ENCODE results near the gene SUMO3.
A peak's percentile ranks its signal among the peaks of the same experiment; 100 is the strongest.

Gene SUMO3

GRCh38 chr21:44780137-44780502 lies 37.7 kb downstream of the SUMO3 start:
- H3K27ac ChIP-seq (ENCODE audit: insufficient read depth, low read depth, low read length, poor library complexity, severe bottlenecking): no peak overlapping the region
- H3K36me3 ChIP-seq (ENCODE audit: control insufficient read depth, insufficient read depth, low read length): peaks cover 20% of the 10 kb centered on the region

DNA sequence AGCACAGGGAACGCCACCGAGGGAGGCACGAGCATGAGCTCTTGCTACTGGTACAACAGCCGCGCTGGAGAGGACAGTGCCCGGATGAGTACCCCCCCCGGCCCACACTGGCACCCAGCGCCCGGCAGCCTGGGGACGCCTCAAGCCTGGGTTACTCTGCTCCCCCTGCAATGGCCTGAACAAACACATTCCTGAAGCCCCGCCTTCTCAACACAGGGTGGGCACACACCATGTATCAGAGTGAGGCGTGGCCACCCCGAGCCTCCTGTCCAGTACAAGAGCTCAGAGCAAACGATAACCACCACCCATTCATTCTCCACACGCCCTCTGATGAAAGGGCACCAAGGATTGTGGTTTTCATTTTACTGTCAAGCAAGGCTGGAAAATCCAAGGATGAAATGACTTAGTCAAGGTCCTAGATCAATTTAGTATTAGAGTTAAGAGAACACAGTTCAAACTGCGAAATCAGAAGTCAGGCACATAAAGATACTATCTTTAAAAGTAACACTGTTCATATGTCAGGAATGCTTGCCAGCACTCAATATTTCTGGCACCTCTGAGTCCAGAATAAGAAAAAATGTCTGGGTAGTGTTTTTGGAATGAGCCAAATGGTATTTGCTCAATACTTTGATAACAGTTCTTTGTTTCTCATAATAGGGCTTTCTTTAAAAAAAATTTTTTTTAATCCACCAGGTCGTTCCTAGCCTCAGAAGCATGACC lies 38.3 kb downstream of the SUMO3 start:
- Histone ChIP-seq H3K4me3 (ENCODE audit: insufficient read depth, low read depth, low read length) (no peak overlapping the region), H3K9me3 (ENCODE audit: control insufficient read depth, low read length) (no peaks in the 10 kb centered on the region), H3K4me1 (ENCODE audit: control insufficient read depth, insufficient read depth, low read length) (no peaks in the 10 kb centered on the region), H3K27ac (ENCODE audit: insufficient read depth, low read depth, low read length, poor library complexity, severe bottlenecking) (no peak overlapping the region), H3K36me3 (ENCODE audit: control insufficient read depth, insufficient read depth, low read length) (peaks cover 23% of the 10 kb centered on the region), H3K27me3 (ENCODE audit: control insufficient read depth, insufficient read depth, low read length, poor library complexity, severe bottlenecking) (no peaks in the 10 kb centered on the region)
- 94% methylated on average over 17 of the region's 17 CpGs for WGBS, 2 experiments

More at GRCh38 chr21:44780137-44780502, 37.7 kb downstream of the SUMO3 start:
- 93 to 95% methylated on average over 7 of the region's 7 CpGs for WGBS, 2 experiments
- Histone ChIP-seq H3K4me1 (ENCODE audit: control insufficient read depth, insufficient read depth, low read length) (no peaks in the 10 kb centered on the region), H3K4me3 (ENCODE audit: insufficient read depth, low read depth, low read length) (no peak overlapping the region), H3K27me3 (ENCODE audit: control insufficient read depth, insufficient read depth, low read length, poor library complexity, severe bottlenecking) (no peaks in the 10 kb centered on the region), H3K9me3 (ENCODE audit: control insufficient read depth, low read length) (no peaks in the 10 kb centered on the region)

DNA sequence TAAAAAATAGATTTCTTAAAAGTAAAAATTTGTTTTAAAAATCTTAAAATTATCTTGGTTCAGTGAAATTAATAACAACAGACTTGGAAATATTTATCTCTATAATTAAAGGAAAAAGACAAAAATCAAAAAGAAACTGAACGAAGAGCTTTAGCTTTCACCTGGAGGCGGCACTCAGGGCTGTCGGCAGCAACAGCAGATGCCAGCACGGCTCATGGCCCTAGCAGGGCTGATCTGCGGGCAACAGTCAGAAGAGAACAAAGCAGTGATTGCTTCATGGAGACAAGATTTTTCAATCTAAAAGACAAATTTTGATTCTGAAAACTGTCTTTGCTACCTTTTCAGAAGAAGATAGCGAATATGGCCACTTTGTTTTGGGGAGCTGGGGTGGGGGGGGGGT lies 38.9 kb downstream of the SUMO3 start:
- peaks cover 21% of the 10 kb centered on the region for H3K36me3 ChIP-seq (ENCODE audit: control insufficient read depth, insufficient read depth, low read length)
- no peak overlapping the region for H3K4me3 ChIP-seq (ENCODE audit: insufficient read depth, low read depth, low read length)
- H3K4me1 ChIP-seq (ENCODE audit: control insufficient read depth, insufficient read depth, low read length): no peaks in the 10 kb centered on the region
- no peak overlapping the region for H3K27ac ChIP-seq (ENCODE audit: insufficient read depth, low read depth, low read length, poor library complexity, severe bottlenecking)
- H3K27me3 ChIP-seq (ENCODE audit: control insufficient read depth, insufficient read depth, low read length, poor library complexity, severe bottlenecking): no peaks in the 10 kb centered on the region
- 94 to 95% methylated on average over 6 of the region's 6 CpGs for WGBS, 2 experiments
- no peaks in the 10 kb centered on the region for H3K9me3 ChIP-seq (ENCODE audit: control insufficient read depth, low read length)

- Histone ChIP-seq H3K9me3 (ENCODE audit: control insufficient read depth, low read length) (no peaks in the 10 kb centered on the region), H3K36me3 (ENCODE audit: control insufficient read depth, insufficient read depth, low read length) (peaks cover 16% of the 10 kb centered on the region)
- WGBS, 2 experiments: 89 to 93% methylated on average over 8 of the region's 8 CpGs
Measured at GRCh38 chr21:44778499-44778911, 39.4 kb downstream of the SUMO3 start.

GRCh38 chr21:44778094-44778493 lies 39.8 kb downstream of the SUMO3 start:
- Histone ChIP-seq H3K27me3 (ENCODE audit: control insufficient read depth, insufficient read depth, low read length, poor library complexity, severe bottlenecking) (no peaks in the 10 kb centered on the region), H3K36me3 (ENCODE audit: control insufficient read depth, insufficient read depth, low read length) (peaks cover 13% of the 10 kb centered on the region)

More at GRCh38 chr21:44778499-44778911, 39.4 kb downstream of the SUMO3 start:
- H3K4me3 ChIP-seq (ENCODE audit: insufficient read depth, low read depth, low read length): no peak overlapping the region
- H3K27ac ChIP-seq (ENCODE audit: insufficient read depth, low read depth, low read length, poor library complexity, severe bottlenecking): no peak overlapping the region
- no peaks in the 10 kb centered on the region for H3K27me3 ChIP-seq (ENCODE audit: control insufficient read depth, insufficient read depth, low read length, poor library complexity, severe bottlenecking)
- H3K4me1 ChIP-seq (ENCODE audit: control insufficient read depth, insufficient read depth, low read length): peaks cover 1% of the 10 kb centered on the region

DNA sequence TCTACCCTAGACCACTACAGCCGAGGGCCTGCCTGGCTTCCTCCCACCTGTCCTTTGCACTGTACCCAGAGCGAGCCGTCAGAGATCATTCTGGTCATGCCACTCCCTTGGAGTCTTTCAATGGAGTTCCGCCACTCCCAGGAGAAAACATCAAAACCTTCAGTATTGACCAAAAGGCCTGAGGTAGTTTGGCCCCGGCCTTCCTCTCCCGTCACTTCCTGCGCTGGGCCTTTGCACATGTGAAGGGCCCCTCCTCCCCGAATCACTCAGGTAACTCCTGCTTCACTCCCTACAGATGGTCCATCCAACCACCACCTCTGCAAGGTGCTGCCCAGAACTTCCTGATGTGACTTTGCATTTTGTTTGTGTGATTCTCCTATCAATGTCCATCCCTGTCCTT lies 42.9 kb downstream of the SUMO3 start:
- Histone ChIP-seq H3K27me3 (ENCODE audit: control insufficient read depth, insufficient read depth, low read length, poor library complexity, severe bottlenecking) (no peaks in the 10 kb centered on the region), H3K27ac (ENCODE audit: insufficient read depth, low read depth, low read length, poor library complexity, severe bottlenecking) (no peak overlapping the region), H3K4me1 (ENCODE audit: control insufficient read depth, insufficient read depth, low read length) (peaks cover 4% of the 10 kb centered on the region), H3K9me3 (ENCODE audit: control insufficient read depth, low read length) (no peaks in the 10 kb centered on the region), H3K4me3 (ENCODE audit: insufficient read depth, low read depth, low read length) (no peak overlapping the region), H3K36me3 (ENCODE audit: control insufficient read depth, insufficient read depth, low read length) (peaks cover 15% of the 10 kb centered on the region)
- 94 to 96% methylated on average over 8 of the region's 8 CpGs for WGBS, 2 experiments

More at GRCh38 chr21:44778094-44778493, 39.8 kb downstream of the SUMO3 start:
- WGBS, 2 experiments: 93 to 94% methylated on average over 5 of the region's 5 CpGs
- Histone ChIP-seq H3K9me3 (ENCODE audit: control insufficient read depth, low read length) (no peaks in the 10 kb centered on the region), H3K27ac (ENCODE audit: insufficient read depth, low read depth, low read length, poor library complexity, severe bottlenecking) (no peak overlapping the region), H3K4me3 (ENCODE audit: insufficient read depth, low read depth, low read length) (no peak overlapping the region), H3K4me1 (ENCODE audit: control insufficient read depth, insufficient read depth, low read length) (peaks cover 4% of the 10 kb centered on the region)

DNA sequence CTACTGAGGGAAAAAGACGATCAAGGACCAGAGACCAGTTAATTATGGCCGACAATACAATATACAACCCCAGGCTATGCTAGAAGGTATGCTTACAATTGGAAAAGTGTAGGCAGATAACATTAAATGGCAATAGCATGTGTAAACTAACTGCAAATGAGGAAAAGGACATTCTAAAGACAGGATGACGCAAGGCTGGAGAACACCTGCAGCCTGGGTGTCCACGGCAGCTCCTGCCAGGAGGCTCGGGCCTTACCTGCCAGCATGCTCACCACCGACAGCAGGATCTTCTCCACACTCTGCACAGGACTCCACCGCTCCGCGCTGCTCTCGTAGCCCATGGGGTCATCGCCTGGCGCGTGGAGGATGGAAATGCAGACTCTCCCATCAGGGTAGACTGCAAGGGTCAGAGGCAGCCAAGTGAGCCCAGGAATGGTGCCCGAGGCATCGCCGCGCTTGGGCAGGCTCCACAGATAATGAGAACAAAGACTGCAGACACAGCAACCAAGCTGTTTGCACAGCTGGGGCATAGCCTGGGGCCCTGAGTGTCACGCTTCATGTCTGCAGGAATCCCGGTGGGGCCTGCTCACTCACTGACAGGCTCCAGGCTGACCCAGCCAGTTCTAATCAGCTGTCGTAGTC lies 44.5 kb downstream of the SUMO3 start:
- H3K36me3 ChIP-seq (ENCODE audit: control insufficient read depth, insufficient read depth, low read length): peaks cover 15% of the 10 kb centered on the region
- whole genome bisulfite sequencing, 2 experiments: 83 to 85% methylated on average over 19 to 20 of the region's 20 CpGs
- no peaks in the 10 kb centered on the region for H3K9me3 ChIP-seq (ENCODE audit: control insufficient read depth, low read length)
- H3K27ac ChIP-seq (ENCODE audit: insufficient read depth, low read depth, low read length, poor library complexity, severe bottlenecking): peak overlapping the region; percentile 30
- no peaks in the 10 kb centered on the region for H3K27me3 ChIP-seq (ENCODE audit: control insufficient read depth, insufficient read depth, low read length, poor library complexity, severe bottlenecking)
- H3K4me1 ChIP-seq (ENCODE audit: control insufficient read depth, insufficient read depth, low read length): peaks cover 12% of the 10 kb centered on the region
- no peak overlapping the region for H3K4me3 ChIP-seq (ENCODE audit: insufficient read depth, low read depth, low read length)

DNA sequence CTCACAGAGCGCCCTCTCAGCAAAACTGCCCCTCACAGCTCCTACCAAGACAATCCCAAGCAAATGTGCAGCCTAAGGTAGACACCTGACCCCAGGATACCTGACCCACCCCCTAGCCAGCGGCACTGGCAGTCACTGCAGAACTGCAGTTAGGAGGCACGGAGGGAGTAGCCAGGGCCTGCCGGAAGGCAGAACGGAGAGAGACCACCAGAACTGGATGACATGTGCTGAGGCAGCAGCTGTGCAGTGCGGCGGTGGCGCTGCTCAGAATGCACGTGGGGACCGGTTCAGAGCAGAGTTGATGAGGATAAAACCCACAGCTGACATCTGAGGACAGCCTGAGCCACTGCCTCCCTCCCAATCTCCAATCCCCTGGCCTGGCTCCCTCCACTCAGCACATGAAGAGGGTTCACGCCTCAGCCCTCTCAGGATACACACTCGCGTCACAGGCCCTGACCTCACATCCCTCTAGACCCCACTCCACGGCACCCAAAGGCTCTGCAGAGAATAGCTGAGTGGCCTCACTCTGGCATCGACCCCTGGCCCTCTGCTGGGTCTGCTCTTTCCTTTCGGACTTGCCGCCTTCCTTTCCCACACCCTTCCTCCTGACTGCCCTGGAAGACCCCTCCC lies 45.9 kb downstream of the SUMO3 start:
- Histone ChIP-seq H3K27me3 (ENCODE audit: control insufficient read depth, insufficient read depth, low read length, poor library complexity, severe bottlenecking) (no peaks in the 10 kb centered on the region), H3K4me1 (ENCODE audit: control insufficient read depth, insufficient read depth, low read length) (peaks cover 26% of the 10 kb centered on the region), H3K27ac (ENCODE audit: insufficient read depth, low read depth, low read length, poor library complexity, severe bottlenecking) (no peak overlapping the region), H3K4me3 (ENCODE audit: insufficient read depth, low read depth, low read length) (no peak overlapping the region), H3K36me3 (ENCODE audit: control insufficient read depth, insufficient read depth, low read length) (peaks cover 15% of the 10 kb centered on the region), H3K9me3 (ENCODE audit: control insufficient read depth, low read length) (no peaks in the 10 kb centered on the region)
- 95 to 96% methylated on average over 17 of the region's 17 CpGs for WGBS, 2 experiments

- peaks cover 8% of the 10 kb centered on the region for H3K36me3 ChIP-seq (ENCODE audit: control insufficient read depth, insufficient read depth, low read length)
- WGBS, 2 experiments: 68 to 70% methylated on average over 30 of the region's 30 CpGs
- peak overlapping the region; percentile 59 for H3K27ac ChIP-seq (ENCODE audit: insufficient read depth, low read depth, low read length, poor library complexity, severe bottlenecking)
- no peaks in the 10 kb centered on the region for H3K27me3 ChIP-seq (ENCODE audit: control insufficient read depth, insufficient read depth, low read length, poor library complexity, severe bottlenecking)
- no peaks in the 10 kb centered on the region for H3K9me3 ChIP-seq (ENCODE audit: control insufficient read depth, low read length)
- no peak overlapping the region for H3K4me3 ChIP-seq (ENCODE audit: insufficient read depth, low read depth, low read length)
- H3K4me1 ChIP-seq (ENCODE audit: control insufficient read depth, insufficient read depth, low read length): peaks cover 36% of the 10 kb centered on the region
Measured at GRCh38 chr21:44767834-44768831, 49.7 kb downstream of the SUMO3 start.
